Mesenchymal stem cell (in vitro differentiated cells and primary cell): Measurements from ENCODE around the gene SPDYE3. TPM values are rescaled to one million over a fixed set of nuclear protein-coding genes. Genes with fewer than 3 reads are reported as not detected.

Source experiments
- small RNA-seq: library from polyadenylated mRNA; stranded (forward); fragments of <200 nt; extraction: miRNeasy Mini kit (QIAGEN cat#:217004); gene quantifications from one replicate; pipeline ENCODE3, GENCODE V24; 2013; ENCODE audit warnings: low read depth

SPDYE3 gene

Small RNA genes within 50 kb of the gene (small RNA-seq; reads per million reads assigned to genes)
- not detected for gene RF00019
